Measurements from ENCODE around the gene RGS18. TPM values are rescaled to one million over a fixed set of nuclear protein-coding genes. Genes with fewer than 3 reads are reported as not detected.
A peak's percentile ranks its signal among the peaks of the same experiment; 100 is the strongest.
"Not testable (repeated sequence)": the region's sequence is repeated elsewhere in the genome, so short reads cannot be mapped to it uniquely, and the experiment has no call there.

The RGS18 gene
- under 1 TPM in 1 of 2 experiments, not detected in 1; 0.41 TPM for total RNA-seq
- not detected for polyA plus RNA-seq
- total RNA-seq, result 0 to 0.09 (median 0) reads per million in 6 experiments

- Mint-ChIP-seq H3K4me1 (peaks cover 0 to 2% (median 0%) of the 10 kb centered on the region in 4 donors), H3K9me3 (peaks cover 0 to 4% (median 0%) of the 10 kb centered on the region in 9 donors), H3K4me3 (peak within 1 kb of the TSS in 1 of 10 donors; percentile 67), H3K27ac (peak within 1 kb of the TSS in 1 of 10 donors; percentile 36), H3K36me3 (no peaks in the 10 kb centered on the region), H3K27me3 (no peaks in the 10 kb centered on the region)
- ATAC-seq (no peak), DNase-seq (no peak)
- POLR2A ChIA-PET, result no interaction called here
Observed at GRCh38 chr1:192158181-192158580, at the start of gene RGS18. TSS of gene RGS18 (plus strand) at chr1:192158462. CDS start at chr1:192158638, 176 bp downstream.

DNA sequence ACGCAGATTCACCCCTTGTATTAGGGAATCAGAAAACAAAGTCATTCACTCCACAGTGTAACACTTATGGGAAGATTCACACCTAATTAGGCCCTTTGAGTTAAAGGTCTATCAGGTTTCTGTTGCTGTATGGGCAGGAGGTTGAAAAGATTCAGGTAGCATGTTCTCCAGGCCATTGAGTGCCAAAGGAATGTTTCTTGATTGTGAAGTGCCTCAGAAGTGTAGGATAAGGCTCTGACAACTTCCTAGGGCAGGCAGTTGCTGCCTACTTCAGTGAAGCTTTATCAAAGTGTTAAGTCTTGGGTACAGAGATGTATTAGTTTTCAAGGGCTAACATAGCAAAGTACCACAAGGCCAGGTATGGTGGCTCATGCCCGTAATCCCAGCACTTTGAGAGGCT lies 48.7 kb upstream of the RGS18 start:
- Mint-ChIP-seq H3K4me3 (no peak overlapping the region), H3K27ac (no peak overlapping the region), H3K4me1 (no peaks in the 10 kb centered on the region), H3K9me3 (peaks cover 0 to 8% (median 0%) of the 10 kb centered on the region in 9 donors), H3K27me3 (no peaks in the 10 kb centered on the region), H3K36me3 (no peaks in the 10 kb centered on the region)
- no peak for DNase-seq
- POLR2A ChIA-PET, result no interaction called here
- ATAC-seq, result no peak

GRCh38 chr1:192115000-192115399 lies 43.3 kb upstream of the RGS18 start:
- POLR2A ChIA-PET, result no interaction called here
- ATAC-seq, result no peak
- Mint-ChIP-seq H3K36me3 (no peaks in the 10 kb centered on the region), H3K27ac (no peak overlapping the region), H3K4me3 (no peak overlapping the region), H3K27me3 (no peaks in the 10 kb centered on the region), H3K4me1 (no peaks in the 10 kb centered on the region), H3K9me3 (peaks cover 0 to 13% (median 0%) of the 10 kb centered on the region in 9 donors)
- DNase-seq, result no peak

- H3K27me3 Mint-ChIP-seq, result no peaks in the 10 kb centered on the region
Observed at GRCh38 chr1:192118881-192119405, 39.3 kb upstream of the RGS18 start.

GRCh38 chr1:192119701-192120100 lies 38.6 kb upstream of the RGS18 start:
- no peak overlapping the region for H3K4me3 Mint-ChIP-seq
- peaks cover 0 to 12% (median 0%) of the 10 kb centered on the region in 9 donors for H3K9me3 Mint-ChIP-seq
- no peaks in the 10 kb centered on the region for H3K36me3 Mint-ChIP-seq
- POLR2A ChIA-PET, result no interaction called here
- H3K4me1 Mint-ChIP-seq, result no peaks in the 10 kb centered on the region
- H3K27ac Mint-ChIP-seq, result no peak overlapping the region
- DNase-seq (no peak), ATAC-seq (no peak)
- no peaks in the 10 kb centered on the region for H3K27me3 Mint-ChIP-seq

More at GRCh38 chr1:192118881-192119405, 39.3 kb upstream of the RGS18 start:
- Mint-ChIP-seq H3K4me1 (no peaks in the 10 kb centered on the region), H3K36me3 (no peaks in the 10 kb centered on the region), H3K27ac (no peak overlapping the region), H3K9me3 (peaks cover 0 to 12% (median under 1%) of the 10 kb centered on the region in 9 donors), H3K4me3 (no peak overlapping the region)
- DNase-seq (no peak), ATAC-seq (no peak)
- POLR2A ChIA-PET, result no interaction called here

GRCh38 chr1:192122668-192123067 lies 35.6 kb upstream of the RGS18 start:
- no peaks in the 10 kb centered on the region for H3K4me1 Mint-ChIP-seq
- no peak for ATAC-seq

GRCh38 chr1:192123212-192123611 lies 35.0 kb upstream of the RGS18 start:
- POLR2A ChIA-PET, result no interaction called here
- Mint-ChIP-seq H3K4me3 (no peak overlapping the region), H3K27me3 (no peaks in the 10 kb centered on the region)

More at GRCh38 chr1:192122668-192123067, 35.6 kb upstream of the RGS18 start:
- no peak overlapping the region for H3K27ac Mint-ChIP-seq
- POLR2A ChIA-PET, result no interaction called here
- DNase-seq, result no peak
- no peaks in the 10 kb centered on the region for H3K36me3 Mint-ChIP-seq
- H3K9me3 Mint-ChIP-seq, result peaks cover 0 to 12% (median 0%) of the 10 kb centered on the region in 9 donors
- no peaks in the 10 kb centered on the region for H3K27me3 Mint-ChIP-seq
- H3K4me3 Mint-ChIP-seq, result no peak overlapping the region

DNA sequence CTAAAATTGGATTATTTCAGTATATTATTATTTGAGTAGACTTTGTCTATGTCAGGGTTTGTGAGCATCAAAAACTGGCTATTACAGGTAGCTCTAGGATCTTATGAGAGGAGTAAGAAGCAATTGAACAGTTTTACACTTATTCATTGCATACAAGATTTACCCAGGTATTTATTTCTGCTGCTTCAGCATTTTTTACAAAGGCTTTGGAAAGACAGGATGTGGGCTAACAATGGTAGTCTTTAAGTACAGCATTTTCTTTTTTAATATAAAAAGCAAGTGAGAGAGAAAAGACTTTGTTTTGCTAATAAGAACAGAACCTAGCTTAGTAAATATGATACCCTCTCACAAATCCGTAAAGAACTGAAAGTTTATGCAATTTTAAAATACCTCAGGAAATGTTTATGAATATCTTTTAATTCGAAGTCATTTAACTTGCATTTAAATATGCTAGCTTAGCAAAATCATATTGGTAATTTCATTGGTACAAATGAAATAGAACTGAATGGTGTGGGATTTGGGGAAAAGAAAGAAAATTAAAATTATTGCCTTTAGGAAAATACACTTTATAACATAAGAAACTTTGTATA lies 32.1 kb upstream of the RGS18 start:
- H3K27ac Mint-ChIP-seq, result no peak overlapping the region
- H3K4me1 Mint-ChIP-seq, result no peaks in the 10 kb centered on the region
- no peaks in the 10 kb centered on the region for H3K27me3 Mint-ChIP-seq
- no peak overlapping the region for H3K4me3 Mint-ChIP-seq
- POLR2A ChIA-PET, result no interaction called here
- ATAC-seq (no peak), DNase-seq (no peak)
- no peaks in the 10 kb centered on the region for H3K36me3 Mint-ChIP-seq
- H3K9me3 Mint-ChIP-seq, result peaks cover 0 to 4% (median 0%) of the 10 kb centered on the region in 9 donors

More at GRCh38 chr1:192123212-192123611, 35.0 kb upstream of the RGS18 start:
- DNase-seq (no peak), ATAC-seq (no peak)
- Mint-ChIP-seq H3K27ac (no peak overlapping the region), H3K9me3 (peaks cover 0 to 12% (median 0%) of the 10 kb centered on the region in 9 donors), H3K4me1 (no peaks in the 10 kb centered on the region), H3K36me3 (no peaks in the 10 kb centered on the region)

- Mint-ChIP-seq H3K27ac (no peak overlapping the region), H3K4me1 (no peaks in the 10 kb centered on the region), H3K36me3 (no peaks in the 10 kb centered on the region), H3K27me3 (no peaks in the 10 kb centered on the region), H3K4me3 (no peak overlapping the region), H3K9me3 (peaks cover 0 to 2% (median 0%) of the 10 kb centered on the region in 9 donors)
- ATAC-seq, result no peak
- no peak for DNase-seq
- POLR2A ChIA-PET, result no interaction called here
Observed at GRCh38 chr1:192130175-192130574, 28.1 kb upstream of the RGS18 start.

GRCh38 chr1:192130865-192131264 lies 27.4 kb upstream of the RGS18 start:
- ATAC-seq, H3K9me3 Mint-ChIP-seq, H3K36me3 Mint-ChIP-seq, H3K4me1 Mint-ChIP-seq, DNase-seq, H3K4me3 Mint-ChIP-seq, POLR2A ChIA-PET, H3K27me3 Mint-ChIP-seq, H3K27ac Mint-ChIP-seq: not testable (repeated sequence)

DNA sequence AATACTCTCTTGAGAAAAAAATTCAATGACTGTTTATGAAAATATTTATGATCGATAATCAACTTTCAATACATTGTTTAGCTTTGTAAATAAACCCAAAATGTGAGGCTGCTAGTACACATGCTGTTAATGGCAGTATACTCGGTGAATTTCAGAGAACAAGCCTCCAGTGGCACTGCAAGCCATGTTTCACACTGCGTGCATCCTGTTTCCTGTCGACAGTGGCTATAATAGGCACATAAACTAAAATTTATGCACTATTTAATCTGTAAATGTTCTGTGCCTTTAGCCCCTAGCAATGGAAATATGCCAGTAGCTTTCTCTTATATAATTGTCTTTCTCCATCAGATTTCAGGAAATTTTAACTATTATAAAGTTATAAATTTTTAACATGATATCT lies 26.3 kb upstream of the RGS18 start:
- DNase-seq, result no peak
- H3K36me3 Mint-ChIP-seq, result no peaks in the 10 kb centered on the region
- POLR2A ChIA-PET, result no interaction called here
- peaks cover 0 to 2% (median 0%) of the 10 kb centered on the region in 9 donors for H3K9me3 Mint-ChIP-seq
- no peak overlapping the region for H3K27ac Mint-ChIP-seq
- H3K4me3 Mint-ChIP-seq, result no peak overlapping the region
- no peak for ATAC-seq
- H3K4me1 Mint-ChIP-seq, result no peaks in the 10 kb centered on the region
- H3K27me3 Mint-ChIP-seq, result no peaks in the 10 kb centered on the region

DNA sequence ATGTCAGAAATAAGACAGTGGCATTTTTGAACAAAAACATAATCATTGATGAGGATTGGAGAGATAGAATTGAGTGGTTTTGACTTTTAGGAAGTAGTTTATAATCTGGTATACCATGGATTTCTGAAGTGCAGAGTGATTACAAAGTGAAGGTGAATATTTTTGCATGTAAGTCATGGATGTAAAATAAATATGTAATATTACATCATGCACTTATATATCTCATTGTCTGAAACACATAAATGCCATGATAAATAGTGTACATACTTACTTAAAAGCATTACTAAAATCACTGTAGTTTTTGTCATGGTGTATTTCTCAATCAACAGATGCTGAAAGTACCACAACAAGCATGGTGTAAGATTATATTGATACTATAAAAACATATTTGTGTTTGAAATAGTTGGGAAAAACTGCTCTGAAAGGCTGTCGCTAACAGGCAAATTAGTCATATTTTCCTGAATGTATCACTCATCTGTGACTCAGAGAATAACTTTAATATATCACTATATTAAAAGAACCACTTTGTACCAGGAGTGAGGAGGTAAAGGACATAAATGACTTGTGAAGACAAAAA lies 24.8 kb upstream of the RGS18 start:
- Mint-ChIP-seq H3K4me3 (no peak overlapping the region), H3K36me3 (no peaks in the 10 kb centered on the region), H3K4me1 (no peaks in the 10 kb centered on the region), H3K9me3 (peaks cover 0 to 6% (median 0%) of the 10 kb centered on the region in 9 donors), H3K27ac (no peak overlapping the region), H3K27me3 (no peaks in the 10 kb centered on the region)
- no peak for ATAC-seq
- POLR2A ChIA-PET, result no interaction called here
- DNase-seq, result no peak

GRCh38 chr1:192140382-192140781 lies 17.9 kb upstream of the RGS18 start:
- H3K36me3 Mint-ChIP-seq, result no peaks in the 10 kb centered on the region
- H3K27ac Mint-ChIP-seq, result no peak overlapping the region
- no peak overlapping the region for H3K4me3 Mint-ChIP-seq
- POLR2A ChIA-PET, result no interaction called here
- H3K4me1 Mint-ChIP-seq, result no peaks in the 10 kb centered on the region
- DNase-seq, result no peak
- H3K27me3 Mint-ChIP-seq, result no peaks in the 10 kb centered on the region
- H3K9me3 Mint-ChIP-seq, result peaks cover 0 to 5% (median 0%) of the 10 kb centered on the region in 9 donors
- ATAC-seq, result no peak
